HTERT RPE-1 (cell line): Measurements from ENCODE around the gene ACOT8.
"Not testable (repeated sequence)": the region's sequence is repeated elsewhere in the genome, so short reads cannot be mapped to it uniquely, and the experiment has no call there.

Experiments used
- in situ Hi-C: fragments of 300-500 bp; cut with MboI; formaldehyde crosslinking; loops from 4 replicates; pipeline ENCODE4 v1.14.3; 2020; ENCODE audit warnings: low sequenced_read_pairs

ACOT8 gene

GRCh38 chr20:45797955-45798354 lies 59.2 kb downstream of the ACOT8 start:
- in situ Hi-C loops = not testable (repeated sequence)

- in situ Hi-C loops = not testable (repeated sequence)
These were observed 59.7 kb downstream of the ACOT8 start for GRCh38 chr20:45797510-45797909.

GRCh38 chr20:45796337-45797065 lies 60.7 kb downstream of the ACOT8 start:
- in situ Hi-C loops = no loop called here

GRCh38 chr20:45792317-45793118 lies 64.7 kb downstream of the ACOT8 start:
- in situ Hi-C loops = no loop called here
